Astrocyte of the cerebellum (primary cell): ENCODE measurements around the gene GOLGB1.

Experiments
- DNase-seq: peaks from one replicate; pipeline ENCODE4 v3.0.0-alpha.2; 2011; ENCODE audit warnings: low read depth
- H3K4me3 ChIP-seq: 2 replicates; pipeline ENCODE4 v1.5.1; 2011; ENCODE audit warnings: mild to moderate bottlenecking, low read depth, low read length, moderate library complexity
- in situ Hi-C: cut with HindIII; loops from 2 replicates; pipeline ENCODE4 v1.10.0; 2017; ENCODE audit warnings: low sequenced_read_pairs
- TF ChIP-seq, protein P1 (sequence below): IDR thresholded peaks from 2 replicates; pipeline ENCODE4 v1.5.1; 2012; ENCODE audit warnings: low read length, low read depth, moderate library complexity, mild to moderate bottlenecking; ENCODE audit errors: missing control alignments

Gene GOLGB1

DNA sequence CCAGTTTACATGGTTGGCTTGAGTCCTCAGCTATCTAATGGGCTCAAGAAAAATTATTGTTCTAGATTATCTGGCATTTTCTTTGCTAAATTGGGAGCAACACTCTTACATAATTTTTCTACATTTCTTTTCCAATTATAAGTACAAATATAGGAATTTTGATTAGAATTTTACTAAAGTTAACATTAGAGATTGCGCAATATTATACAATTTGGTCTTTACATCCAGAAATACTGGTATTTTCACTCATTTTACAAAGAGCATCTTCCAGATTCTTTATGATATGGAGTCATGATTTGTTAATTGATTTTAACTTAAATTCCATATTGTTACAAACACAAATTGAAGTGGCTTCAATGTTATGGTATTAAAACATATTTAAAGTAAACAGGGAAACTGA is 19.7 kb upstream of the GOLGB1 start:
- no peak for DNase-seq
- H3K4me3 ChIP-seq = no peak overlapping the region
- in situ Hi-C loops = no loop called here
- TF ChIP-seq, protein P1, sequence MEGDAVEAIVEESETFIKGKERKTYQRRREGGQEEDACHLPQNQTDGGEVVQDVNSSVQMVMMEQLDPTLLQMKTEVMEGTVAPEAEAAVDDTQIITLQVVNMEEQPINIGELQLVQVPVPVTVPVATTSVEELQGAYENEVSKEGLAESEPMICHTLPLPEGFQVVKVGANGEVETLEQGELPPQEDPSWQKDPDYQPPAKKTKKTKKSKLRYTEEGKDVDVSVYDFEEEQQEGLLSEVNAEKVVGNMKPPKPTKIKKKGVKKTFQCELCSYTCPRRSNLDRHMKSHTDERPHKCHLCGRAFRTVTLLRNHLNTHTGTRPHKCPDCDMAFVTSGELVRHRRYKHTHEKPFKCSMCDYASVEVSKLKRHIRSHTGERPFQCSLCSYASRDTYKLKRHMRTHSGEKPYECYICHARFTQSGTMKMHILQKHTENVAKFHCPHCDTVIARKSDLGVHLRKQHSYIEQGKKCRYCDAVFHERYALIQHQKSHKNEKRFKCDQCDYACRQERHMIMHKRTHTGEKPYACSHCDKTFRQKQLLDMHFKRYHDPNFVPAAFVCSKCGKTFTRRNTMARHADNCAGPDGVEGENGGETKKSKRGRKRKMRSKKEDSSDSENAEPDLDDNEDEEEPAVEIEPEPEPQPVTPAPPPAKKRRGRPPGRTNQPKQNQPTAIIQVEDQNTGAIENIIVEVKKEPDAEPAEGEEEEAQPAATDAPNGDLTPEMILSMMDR = no peak

DNA sequence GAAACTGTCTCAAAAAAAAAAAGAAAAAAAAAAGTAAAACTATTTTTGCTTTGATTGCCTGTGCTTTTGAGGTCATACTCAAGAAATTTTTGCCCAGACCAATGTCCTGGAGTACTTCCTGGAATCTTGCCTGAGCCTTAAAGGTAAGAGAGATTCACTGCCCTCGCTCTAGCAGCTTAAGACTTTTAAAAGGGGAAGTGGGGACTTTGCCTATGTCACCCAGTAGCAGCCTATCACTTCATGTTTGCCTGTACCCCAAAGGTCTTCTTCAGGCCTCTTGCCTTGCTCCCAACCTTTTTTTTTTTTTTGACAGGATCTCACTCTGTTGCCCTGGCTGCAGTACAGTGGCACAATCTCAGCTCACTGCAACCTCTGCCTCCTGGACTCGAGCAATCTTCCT is 18.9 kb upstream of the GOLGB1 start:
- H3K4me3 ChIP-seq = no peak overlapping the region
- TF ChIP-seq, protein P1 = no peak
- in situ Hi-C loops = no loop called here
- DNase-seq = no peak

DNA sequence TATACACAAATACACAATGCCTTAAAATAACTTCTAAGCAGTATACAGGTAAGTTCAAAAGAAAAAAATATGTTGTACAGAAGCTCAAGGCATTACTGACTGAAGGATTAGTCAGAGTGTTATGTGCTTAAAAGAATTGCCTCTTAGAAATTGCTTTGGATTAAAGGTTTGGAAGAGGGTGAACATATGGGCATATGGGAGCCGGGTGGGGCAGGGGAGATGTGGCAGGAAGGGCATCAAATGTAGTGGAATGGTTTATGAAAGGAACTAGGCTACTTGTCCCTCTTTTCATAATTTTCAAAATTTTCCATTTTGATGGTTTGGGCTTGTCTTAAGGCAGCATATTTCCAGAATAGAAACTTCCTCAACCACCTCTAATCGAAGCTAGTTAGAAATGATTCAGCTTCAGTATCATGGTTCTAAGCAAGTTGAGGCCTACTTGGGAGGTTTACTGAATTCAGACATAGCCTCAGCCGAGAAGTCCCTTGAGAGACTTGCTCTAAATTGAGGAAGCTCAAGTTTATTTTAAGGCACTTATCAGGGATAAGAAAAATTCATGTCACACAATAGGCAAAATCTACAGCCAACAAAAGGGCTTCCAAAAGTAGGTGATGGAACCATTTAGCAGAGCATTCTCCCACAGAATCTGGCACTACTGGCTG is 10.1 kb upstream of the GOLGB1 start:
- DNase-seq = no peak

DNA sequence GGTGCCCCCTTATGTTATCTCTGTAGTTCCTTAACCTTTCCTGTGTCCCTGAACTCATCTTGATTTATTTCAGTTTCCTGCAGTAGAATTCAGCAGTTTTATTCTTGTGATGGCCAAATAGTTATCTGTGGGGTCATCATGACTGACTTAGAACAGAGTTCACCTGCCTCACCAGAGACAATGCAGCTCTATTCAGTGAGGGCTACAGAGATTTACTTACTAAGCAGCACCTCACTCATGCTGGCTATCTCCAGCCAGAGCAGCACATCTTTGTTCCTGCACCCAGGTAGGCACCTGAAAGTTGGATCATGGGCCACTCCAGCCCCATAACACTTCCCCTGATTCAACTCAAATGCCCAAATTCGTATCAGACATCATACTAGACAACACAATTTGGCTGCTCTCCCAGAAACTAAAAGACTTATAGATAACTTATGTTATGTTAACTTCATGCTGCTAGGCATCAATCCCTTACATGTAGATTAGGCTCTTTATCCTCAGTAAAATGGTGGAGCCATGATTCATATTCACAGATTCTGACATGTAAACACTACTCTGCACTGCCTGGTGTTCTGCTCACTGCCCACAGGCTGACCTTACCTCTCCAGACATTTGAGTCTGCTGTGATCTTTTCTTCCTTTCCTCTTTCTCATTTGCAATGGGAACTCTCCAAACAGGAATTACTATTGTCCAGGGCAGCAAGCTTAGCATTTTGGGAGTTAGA is 9.3 kb upstream of the GOLGB1 start:
- no peak for DNase-seq
- in situ Hi-C loops = no loop called here
- no peak overlapping the region for H3K4me3 ChIP-seq
- TF ChIP-seq, protein P1 = no peak

More for the DNA sequence above, 10.1 kb upstream of the GOLGB1 start:
- H3K4me3 ChIP-seq = no peak overlapping the region
- in situ Hi-C loops = no loop called here
- TF ChIP-seq, protein P1 = no peak

DNA sequence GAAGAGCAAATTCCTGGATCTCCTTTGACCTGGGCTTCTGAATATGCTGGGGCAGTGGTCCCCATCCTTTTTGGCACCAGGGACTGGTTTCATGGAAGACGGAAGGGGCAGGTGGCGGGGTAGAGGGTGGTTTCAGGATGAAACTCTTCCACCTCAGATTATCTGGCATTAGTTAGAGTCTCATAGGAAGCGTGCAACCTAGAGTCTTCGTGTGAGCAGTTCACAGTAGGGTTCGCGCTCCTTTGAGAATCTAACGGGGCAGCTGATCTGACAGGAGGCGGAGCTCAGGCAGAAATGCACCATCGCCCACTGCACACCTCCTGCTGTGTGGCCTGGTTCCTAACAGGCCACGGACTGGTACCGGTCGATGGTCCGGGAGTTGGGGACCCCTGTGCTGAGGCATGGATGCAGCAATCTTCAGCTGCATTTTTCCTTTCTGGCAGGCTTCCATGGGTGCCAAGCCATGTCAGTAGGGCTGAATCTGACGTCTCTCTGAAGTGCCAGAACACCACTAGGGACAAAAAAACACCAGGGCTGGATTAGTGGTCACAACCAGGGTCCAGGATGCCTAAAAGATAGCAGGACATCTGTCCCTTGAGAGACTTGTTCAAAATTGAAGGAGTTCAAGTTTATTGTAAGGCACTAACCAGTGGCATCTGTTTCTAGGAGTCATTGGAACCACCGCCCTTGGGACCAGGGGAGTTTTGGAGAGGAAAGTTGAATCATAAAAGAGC is 8.4 kb upstream of the GOLGB1 start:
- no peak overlapping the region for H3K4me3 ChIP-seq
- TF ChIP-seq, protein P1 = no peak
- in situ Hi-C loops = no loop called here
- no peak for DNase-seq

DNA sequence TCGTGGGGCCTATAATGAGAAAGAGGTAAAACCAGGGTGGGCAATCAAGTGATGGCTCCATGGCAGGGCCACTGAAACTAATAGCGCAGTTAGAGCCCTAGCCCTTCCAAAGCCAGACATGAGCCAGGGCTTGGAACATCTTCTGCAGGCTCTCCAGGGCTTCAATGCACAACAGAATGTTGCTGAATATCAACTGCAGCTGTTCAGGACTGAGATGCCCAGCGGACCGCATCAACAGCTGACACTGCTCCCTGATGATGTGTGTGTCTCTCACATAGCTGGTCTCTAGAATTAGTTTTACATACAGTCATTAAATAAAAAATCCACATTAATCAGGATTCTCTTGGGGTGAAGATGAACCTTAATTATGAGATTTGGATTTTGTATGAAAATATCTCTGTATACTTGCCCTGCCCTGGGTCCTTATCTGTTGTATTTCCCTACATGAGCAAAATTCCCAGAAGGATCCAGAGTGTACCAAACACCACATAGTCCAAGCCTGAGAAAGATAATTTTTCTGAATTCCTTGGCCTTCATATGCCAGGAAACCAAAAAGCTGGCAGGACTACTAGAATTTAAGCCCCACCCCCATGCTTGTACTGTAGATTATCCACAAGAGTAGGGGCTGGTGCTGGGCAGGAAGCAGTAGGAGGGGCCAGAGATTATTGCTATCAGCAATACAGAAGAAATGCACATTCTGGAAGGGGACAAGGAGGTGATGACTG is 7.7 kb upstream of the GOLGB1 start:
- DNase-seq = no peak
- no peak overlapping the region for H3K4me3 ChIP-seq
- TF ChIP-seq, protein P1 = no peak
- in situ Hi-C loops = no loop called here
